Measurements from ENCODE around the gene LRMDA. TPM values are rescaled to one million over a fixed set of nuclear protein-coding genes. Genes with fewer than 3 reads are reported as not detected.

LRMDA gene
- total RNA-seq, 6 experiments from 2014 or later = 0.32 TPM; not detected in 5

DNA sequence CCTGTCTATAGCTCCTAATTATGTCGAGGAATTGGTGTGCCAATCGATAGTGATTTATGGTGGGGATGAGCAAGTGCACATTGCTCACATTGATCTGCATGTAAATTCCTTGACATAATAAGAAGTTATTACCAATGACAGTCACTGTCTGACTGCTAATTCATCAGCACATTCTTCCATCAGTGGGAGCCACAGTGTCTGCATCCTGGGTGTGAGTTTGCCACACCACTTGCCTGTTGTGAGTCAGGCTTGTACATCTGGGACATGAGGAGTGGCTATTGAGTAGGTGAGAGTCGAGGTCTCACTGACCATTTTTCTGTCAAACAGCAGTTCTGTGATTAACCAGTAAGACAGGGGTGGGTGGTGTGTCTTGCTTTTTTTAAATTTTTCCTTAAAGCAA, 263.4 kb downstream of the LRMDA start:
- Mint-ChIP-seq H3K27me3 (ENCODE audit: insufficient read depth) (no peaks in the 10 kb centered on the region; the same call in 1 of the 2 replicates), H3K27ac (no peak overlapping the region), H3K4me3 (no peak overlapping the region), H3K36me3 (ENCODE audit: low read depth) (no peaks in the 10 kb centered on the region), H3K4me1 (ENCODE audit: low read depth) (no peaks in the 10 kb centered on the region), H3K9me3 (peaks cover 4% of the 10 kb centered on the region; the same call in 1 of the 2 replicates)
- TF ChIP-seq, protein P1, sequence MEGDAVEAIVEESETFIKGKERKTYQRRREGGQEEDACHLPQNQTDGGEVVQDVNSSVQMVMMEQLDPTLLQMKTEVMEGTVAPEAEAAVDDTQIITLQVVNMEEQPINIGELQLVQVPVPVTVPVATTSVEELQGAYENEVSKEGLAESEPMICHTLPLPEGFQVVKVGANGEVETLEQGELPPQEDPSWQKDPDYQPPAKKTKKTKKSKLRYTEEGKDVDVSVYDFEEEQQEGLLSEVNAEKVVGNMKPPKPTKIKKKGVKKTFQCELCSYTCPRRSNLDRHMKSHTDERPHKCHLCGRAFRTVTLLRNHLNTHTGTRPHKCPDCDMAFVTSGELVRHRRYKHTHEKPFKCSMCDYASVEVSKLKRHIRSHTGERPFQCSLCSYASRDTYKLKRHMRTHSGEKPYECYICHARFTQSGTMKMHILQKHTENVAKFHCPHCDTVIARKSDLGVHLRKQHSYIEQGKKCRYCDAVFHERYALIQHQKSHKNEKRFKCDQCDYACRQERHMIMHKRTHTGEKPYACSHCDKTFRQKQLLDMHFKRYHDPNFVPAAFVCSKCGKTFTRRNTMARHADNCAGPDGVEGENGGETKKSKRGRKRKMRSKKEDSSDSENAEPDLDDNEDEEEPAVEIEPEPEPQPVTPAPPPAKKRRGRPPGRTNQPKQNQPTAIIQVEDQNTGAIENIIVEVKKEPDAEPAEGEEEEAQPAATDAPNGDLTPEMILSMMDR (IDR thresholded peaks at IDR 0.05) = no peak
- no peak for DNase-seq

DNA sequence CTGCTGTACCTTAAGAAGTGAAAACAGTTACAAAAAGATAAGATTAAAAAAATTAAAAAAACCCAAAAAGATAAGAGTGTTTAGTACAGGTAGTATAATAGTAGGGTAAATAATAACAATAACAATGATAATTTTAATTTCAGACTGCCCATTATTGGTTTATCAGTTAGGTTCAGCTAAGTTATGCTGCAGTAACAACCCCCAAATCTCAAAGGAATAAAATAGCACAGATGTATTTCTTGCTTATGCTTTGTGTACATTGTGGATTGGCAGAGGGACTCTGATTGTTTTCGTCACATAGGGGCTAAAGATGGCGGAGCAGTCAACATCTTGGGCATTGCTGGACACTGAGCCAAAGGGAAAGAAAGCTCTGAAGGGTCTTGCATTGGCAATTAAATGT, 264.6 kb downstream of the LRMDA start:
- DNase-seq = no peak
- H3K36me3 Mint-ChIP-seq (ENCODE audit: low read depth) = no peaks in the 10 kb centered on the region
- no peak overlapping the region for H3K4me3 Mint-ChIP-seq
- H3K27me3 Mint-ChIP-seq (ENCODE audit: insufficient read depth) = no peaks in the 10 kb centered on the region; the same call in 1 of the 2 replicates
- no peak overlapping the region for H3K27ac Mint-ChIP-seq
- no peaks in the 10 kb centered on the region for H3K4me1 Mint-ChIP-seq (ENCODE audit: low read depth)
- peaks cover 4% of the 10 kb centered on the region; the same call in 1 of the 2 replicates for H3K9me3 Mint-ChIP-seq
- TF ChIP-seq, protein P1 (IDR thresholded peaks at IDR 0.05) = no peak

DNA sequence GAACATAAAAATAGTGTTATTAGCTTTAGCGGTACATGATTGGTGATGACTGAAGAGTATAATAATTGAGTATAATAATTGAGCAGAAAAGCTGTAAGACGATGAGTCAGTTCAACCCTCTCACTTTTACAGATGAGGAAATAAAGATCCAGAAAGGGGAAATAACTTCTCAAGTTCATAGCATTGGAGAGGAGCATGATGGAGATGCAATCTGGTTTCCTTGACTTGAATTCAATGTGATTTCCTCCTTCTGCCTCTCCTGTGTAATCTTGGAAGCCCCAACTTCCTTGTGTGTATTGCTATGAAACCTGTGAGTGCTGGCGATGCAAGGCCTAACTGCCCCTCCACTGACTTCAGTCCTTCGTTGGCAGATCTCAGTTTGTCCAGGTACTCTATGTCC, 265.1 kb downstream of the LRMDA start:
- Mint-ChIP-seq H3K4me3 (no peak overlapping the region), H3K27ac (no peak overlapping the region), H3K4me1 (ENCODE audit: low read depth) (no peaks in the 10 kb centered on the region), H3K27me3 (ENCODE audit: insufficient read depth) (no peaks in the 10 kb centered on the region; the same call in 1 of the 2 replicates), H3K9me3 (peaks cover 4% of the 10 kb centered on the region; the same call in 1 of the 2 replicates), H3K36me3 (ENCODE audit: low read depth) (no peaks in the 10 kb centered on the region)
- TF ChIP-seq, protein P1 (IDR thresholded peaks at IDR 0.05) = no peak
- DNase-seq = no peak

DNA sequence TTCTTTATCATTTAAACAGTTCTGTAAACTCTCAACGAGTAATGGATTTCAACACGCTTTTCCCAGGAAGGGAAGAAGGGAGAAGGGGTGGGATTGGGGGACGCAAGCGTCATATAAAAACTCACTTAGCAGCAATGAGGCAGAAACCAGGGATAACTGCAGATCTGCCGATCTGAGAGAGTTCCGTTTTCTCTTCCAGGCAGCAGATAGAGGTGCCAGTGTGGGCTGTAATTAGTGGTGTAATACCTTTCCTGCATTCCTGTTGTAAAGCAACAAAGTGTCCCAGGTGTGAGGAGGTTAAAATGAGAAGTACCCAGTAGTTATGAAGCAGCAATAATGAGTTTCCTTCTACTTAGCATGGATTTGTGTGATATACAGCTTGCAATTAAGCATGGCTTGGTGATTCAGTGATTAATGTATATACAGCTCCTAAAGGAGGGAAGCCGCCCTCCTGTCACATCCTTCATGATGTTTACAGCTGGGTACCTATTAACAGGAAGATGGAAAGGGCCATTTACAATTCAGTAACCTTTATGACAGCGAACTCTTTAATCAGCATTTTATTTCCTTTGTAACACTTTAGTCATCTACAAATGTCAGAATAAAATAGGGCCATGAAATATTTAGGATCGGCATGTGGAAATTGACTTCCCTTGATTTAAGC, 271.9 kb downstream of the LRMDA start:
- no peak overlapping the region for H3K27ac Mint-ChIP-seq
- TF ChIP-seq, protein P1 (IDR thresholded peaks at IDR 0.05) = no peak
- no peaks in the 10 kb centered on the region for H3K36me3 Mint-ChIP-seq (ENCODE audit: low read depth)
- H3K9me3 Mint-ChIP-seq = peaks cover 4% of the 10 kb centered on the region; the same call in 1 of the 2 replicates
- no peak for DNase-seq
- H3K27me3 Mint-ChIP-seq (ENCODE audit: insufficient read depth) = peaks cover 10% of the 10 kb centered on the region
- no peak overlapping the region for H3K4me3 Mint-ChIP-seq
- no peaks in the 10 kb centered on the region for H3K4me1 Mint-ChIP-seq (ENCODE audit: low read depth)

DNA sequence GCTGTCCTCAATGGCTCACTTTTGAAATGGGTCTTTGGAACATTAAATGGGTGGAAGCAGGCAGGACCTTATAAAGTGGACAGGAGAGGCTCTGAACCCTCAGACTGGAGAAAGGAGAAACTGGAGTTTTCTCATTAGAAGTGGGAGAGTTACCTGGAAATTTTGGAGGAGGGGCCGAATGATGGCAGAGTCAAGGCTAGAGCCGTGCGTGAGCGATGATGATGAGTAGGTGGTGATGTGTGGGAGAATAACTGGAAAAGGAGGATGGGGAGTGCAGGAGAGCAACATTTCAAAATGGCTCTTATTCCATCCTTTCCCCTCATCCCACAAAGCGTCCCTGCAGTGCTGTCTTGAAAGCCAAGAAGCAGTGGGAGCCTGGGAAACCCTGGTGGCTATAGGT, 274.0 kb downstream of the LRMDA start:
- Mint-ChIP-seq H3K27ac (no peak overlapping the region), H3K4me1 (ENCODE audit: low read depth) (no peaks in the 10 kb centered on the region), H3K27me3 (ENCODE audit: insufficient read depth) (peaks cover 11% of the 10 kb centered on the region), H3K4me3 (no peak overlapping the region), H3K36me3 (ENCODE audit: low read depth) (no peaks in the 10 kb centered on the region), H3K9me3 (no peaks in the 10 kb centered on the region; the same call in 1 of the 2 replicates)
- no peak for DNase-seq
- TF ChIP-seq, protein P1 (IDR thresholded peaks at IDR 0.05) = no peak
